ENCODE measurements around the gene MISP.

MISP gene

GRCh38 chr19:772730-773436, 22.0 kb downstream of the MISP start:
- DNase-seq (ENCODE audit: low read depth), result no peak

GRCh38 chr19:776549-776948, 25.6 kb downstream of the MISP start:
- DNase-seq (ENCODE audit: low read depth), result no peak

DNA sequence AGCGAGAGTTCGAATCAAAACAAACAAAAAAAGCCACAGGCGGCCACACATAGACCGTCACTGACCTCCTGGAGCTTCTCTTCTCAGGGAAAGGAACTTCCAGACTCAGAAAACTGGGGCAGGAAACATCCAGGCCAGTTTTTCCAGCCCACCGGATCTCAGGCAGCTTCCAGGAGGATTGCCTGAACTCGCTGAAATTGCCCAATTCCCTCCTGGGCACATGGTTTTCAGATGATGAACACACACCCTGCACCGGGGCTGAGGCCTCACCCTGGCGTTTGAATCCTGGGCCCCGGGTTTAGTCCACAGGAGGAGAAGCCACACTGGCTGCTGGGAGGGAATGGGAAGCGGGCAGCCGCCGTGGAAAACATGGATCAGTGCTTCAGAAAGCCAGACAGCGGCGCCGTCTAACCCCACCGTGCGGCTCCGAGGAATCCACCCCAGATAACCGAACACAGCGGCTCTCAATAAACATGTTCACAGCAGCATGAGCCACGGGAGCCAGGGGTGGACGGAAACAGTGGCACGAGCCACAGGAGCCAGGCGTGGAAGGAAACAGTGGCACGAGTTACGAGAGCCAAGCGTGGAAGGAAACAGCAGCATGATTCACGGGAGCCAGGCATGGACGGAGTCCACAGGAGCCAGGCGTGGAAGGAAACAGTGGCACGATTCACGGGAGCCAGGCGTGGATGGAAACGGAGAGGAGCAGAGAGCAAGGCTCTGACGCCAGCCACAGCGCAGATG, 28.2 kb downstream of the MISP start:
- peak; percentile 98 for DNase-seq (ENCODE audit: low read depth)

DNA sequence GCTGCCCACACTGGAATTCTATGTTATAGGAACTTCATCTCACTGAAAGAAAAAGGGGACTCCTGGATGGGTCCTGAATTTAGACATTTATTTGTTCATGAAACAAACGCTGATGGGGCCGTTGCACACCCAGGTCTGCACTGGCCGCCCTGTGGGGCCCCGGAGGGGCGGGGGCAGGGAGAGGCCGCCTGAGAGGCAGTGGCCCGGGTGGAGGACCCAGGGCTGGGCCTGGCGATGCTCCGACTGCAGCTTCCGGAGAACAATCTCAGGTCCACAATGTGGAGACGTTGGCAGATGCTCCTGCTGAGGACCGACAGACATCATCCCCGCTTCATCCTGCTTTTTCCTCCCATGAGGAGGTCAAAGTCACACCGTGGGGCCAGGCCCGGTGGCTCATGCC, 30.0 kb downstream of the MISP start:
- no peak for DNase-seq (ENCODE audit: low read depth)

GRCh38 chr19:781800-782184, 30.9 kb downstream of the MISP start:
- DNase-seq (ENCODE audit: low read depth), result no peak

- DNase-seq (ENCODE audit: low read depth), result peak; percentile 87
Observed at GRCh38 chr19:782185-782877, 31.4 kb downstream of the MISP start.

- no peak for DNase-seq (ENCODE audit: low read depth)
Observed at GRCh38 chr19:782878-783668, 32.2 kb downstream of the MISP start.

- no peak for DNase-seq (ENCODE audit: low read depth)
Observed at GRCh38 chr19:784541-784940, 33.6 kb downstream of the MISP start.

- no peak for DNase-seq (ENCODE audit: low read depth)
Observed at GRCh38 chr19:787536-787935, 36.6 kb downstream of the MISP start.

GRCh38 chr19:788686-788982, 37.7 kb downstream of the MISP start:
- DNase-seq (ENCODE audit: low read depth), result no peak

DNA sequence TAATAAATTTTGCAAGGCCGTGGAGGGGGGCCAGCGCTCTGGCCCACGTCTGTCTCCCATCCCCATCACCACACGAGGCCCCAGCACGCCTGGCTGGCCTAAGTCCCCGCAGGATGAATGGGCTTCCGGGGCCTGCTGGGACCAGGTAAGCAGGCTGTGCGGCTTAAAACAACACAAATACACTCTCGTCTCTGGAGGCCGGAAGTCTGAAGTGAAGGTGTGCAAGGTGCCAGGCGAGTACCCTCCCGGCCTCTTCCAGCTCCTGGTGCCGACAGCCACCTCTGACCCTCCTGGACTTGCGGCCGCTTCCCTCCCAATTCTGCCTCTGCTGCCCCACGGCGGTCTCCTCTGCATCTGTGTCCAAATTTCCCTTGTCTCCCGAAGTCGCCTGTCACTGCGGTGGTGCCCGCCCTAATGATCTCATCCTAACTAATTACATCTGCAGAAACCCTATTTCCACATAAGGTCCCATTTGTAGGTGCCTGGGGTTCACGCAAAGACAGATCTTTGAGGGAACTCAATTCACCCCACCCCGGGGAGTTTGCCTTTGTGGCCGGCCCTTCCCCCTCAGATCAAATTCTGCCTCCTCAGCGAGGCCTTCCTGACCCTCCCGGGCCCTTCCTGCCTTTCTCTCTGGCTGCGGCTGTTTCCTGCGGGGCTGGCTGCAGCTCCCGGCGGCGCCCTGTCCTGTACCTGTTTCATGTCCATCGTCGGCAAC, 38.2 kb downstream of the MISP start:
- DNase-seq (ENCODE audit: low read depth), result peak; percentile 56

DNA sequence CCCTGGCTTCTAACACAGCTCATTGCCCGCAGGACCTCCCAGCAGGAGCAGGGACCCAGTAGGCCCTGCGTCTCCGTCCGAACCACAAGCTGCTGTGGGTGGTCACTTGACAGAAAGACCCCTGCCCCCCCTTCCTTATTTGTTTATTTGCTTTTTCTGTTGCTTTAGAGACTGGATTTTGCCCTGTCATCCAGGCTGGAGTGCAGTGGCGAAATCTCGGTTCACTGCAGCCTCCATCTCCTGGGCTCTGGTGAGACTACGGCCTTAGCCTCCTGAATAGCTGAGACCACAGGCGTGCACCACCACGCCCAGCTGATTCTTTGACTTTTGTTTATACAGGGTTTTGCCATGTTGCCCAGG, 38.8 kb downstream of the MISP start:
- peak; percentile 24 for DNase-seq (ENCODE audit: low read depth)

GRCh38 chr19:791007-791566, 40.2 kb downstream of the MISP start:
- no peak for DNase-seq (ENCODE audit: low read depth)

- no peak for DNase-seq (ENCODE audit: low read depth)
Observed at GRCh38 chr19:791567-792305, 40.8 kb downstream of the MISP start.

DNA sequence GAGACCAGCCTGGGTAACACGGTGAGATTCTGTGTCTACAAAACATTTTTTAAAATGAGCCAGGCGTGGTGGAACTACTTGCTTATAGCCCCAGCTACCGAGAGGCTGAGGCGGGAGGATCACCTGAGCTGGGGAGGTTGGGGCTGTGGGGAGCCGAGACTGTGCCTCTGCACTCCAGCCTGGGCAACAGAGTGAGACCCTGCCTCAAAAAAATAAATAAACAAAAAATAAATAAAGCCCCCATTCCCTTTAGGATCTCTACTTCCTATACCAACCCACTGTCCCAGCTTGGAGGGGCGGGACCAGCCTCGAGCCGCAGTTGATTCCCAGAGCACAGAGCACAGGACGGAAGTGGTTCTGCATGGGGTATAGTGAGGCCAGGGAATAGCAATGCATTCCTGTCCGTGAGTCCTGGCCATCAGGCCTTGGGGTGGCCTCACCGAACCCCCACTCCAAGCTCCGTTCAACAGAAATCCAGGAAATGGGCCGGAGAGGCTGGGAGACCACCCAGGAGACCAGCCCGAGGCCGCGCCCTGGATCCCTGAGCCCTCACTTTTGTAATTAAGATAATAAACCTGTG, 41.5 kb downstream of the MISP start:
- DNase-seq (ENCODE audit: low read depth), result no peak

- DNase-seq (ENCODE audit: low read depth), result no peak
Observed at GRCh38 chr19:793806-794205, 42.9 kb downstream of the MISP start.

- no peak for DNase-seq (ENCODE audit: low read depth)
Observed at GRCh38 chr19:795073-795611, 44.2 kb downstream of the MISP start.

DNA sequence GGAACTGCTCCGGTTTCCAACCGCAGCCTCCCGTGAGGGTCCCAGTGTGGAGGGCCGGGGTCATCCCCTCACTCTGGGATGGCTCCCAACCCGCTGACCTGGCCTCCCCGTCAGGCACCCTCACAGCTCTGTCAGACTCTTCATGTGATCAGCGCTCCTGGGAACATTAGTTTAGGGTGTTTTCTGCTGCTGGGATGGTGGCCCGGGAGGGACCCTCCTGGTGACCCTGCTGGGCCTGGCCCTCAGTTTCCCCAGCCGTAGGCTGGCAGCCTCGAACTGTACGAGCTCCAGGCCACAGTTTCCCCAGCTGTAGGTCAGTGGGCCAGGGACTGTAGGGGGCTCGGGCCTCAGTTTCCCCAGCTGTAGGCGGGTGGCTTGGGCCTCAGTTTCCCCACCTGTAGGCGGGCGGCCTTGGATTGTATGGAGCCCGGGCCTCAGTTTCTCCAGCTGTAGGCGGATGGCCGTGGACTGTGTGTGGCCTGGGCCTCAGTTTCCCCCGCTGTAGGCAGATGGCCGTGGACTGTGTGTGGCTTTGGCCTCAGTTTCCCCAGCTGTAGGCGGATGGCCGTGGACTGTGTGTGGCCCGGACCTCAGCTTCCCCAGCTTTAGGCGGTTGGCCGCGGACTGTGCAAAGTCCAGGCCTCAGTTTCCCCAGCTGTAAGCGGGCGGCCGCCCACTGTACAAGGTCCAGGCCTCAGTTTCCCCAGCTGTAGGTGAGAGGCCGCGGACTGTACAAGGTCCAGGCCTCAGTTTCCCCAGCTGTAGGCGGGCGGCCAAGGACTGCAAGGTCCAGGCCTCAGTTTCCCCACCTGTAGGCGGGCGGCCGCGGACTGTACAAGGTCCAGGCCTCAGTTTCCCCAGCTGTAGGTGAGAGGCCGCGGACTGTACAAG, 45.0 kb downstream of the MISP start:
- DNase-seq (ENCODE audit: low read depth), result no peak

Data from EH (cell line).